Mucosa of rectum (tissue), 2 donors: ENCODE data around the gene BZW1.

Experiments
- H3K27ac ChIP-seq, 2 donors: one replicate each; pipeline ENCODE4 v1.7.0; 2013; ENCODE audit warnings: inconsistent platforms in 2 of 2, low read depth in 2 of 2, low read length in 2 of 2
- H3K27me3 ChIP-seq, 2 donors: one replicate each; pipeline ENCODE4 v1.7.0; 2013; ENCODE audit warnings: low read length in 2 of 2; ENCODE audit not compliant: control insufficient read depth in 2 of 2, insufficient read depth in 2 of 2
- H3K36me3 ChIP-seq, 2 donors: one replicate each; pipeline ENCODE4 v1.7.0; 2013; ENCODE audit warnings: low read length in 2 of 2; ENCODE audit not compliant: control insufficient read depth in 2 of 2, insufficient read depth in 2 of 2
- H3K4me1 ChIP-seq, 2 donors: one replicate each; pipeline ENCODE4 v1.7.0; 2013; ENCODE audit warnings: low read length in 2 of 2, mild to moderate bottlenecking in 1 of 2; ENCODE audit not compliant: control insufficient read depth in 2 of 2, insufficient read depth in 2 of 2
- H3K4me3 ChIP-seq, 2 donors: one replicate each; pipeline ENCODE4 v1.7.0; 2013; ENCODE audit warnings: low read length in 2 of 2
- H3K9ac ChIP-seq, 2 donors: one replicate each; pipeline ENCODE4 v1.7.0; 2013; ENCODE audit warnings: low read length in 2 of 2, low read depth in 1 of 2, mild to moderate bottlenecking in 1 of 2
- H3K9me3 ChIP-seq, 2 donors: one replicate each; pipeline ENCODE4 v1.7.0; 2013; ENCODE audit warnings: low read length in 2 of 2; ENCODE audit not compliant: control insufficient read depth in 2 of 2
- donor health status: healthy.
- donor health status: Normal muscosa, but diverticular disease.

BZW1 gene

DNA sequence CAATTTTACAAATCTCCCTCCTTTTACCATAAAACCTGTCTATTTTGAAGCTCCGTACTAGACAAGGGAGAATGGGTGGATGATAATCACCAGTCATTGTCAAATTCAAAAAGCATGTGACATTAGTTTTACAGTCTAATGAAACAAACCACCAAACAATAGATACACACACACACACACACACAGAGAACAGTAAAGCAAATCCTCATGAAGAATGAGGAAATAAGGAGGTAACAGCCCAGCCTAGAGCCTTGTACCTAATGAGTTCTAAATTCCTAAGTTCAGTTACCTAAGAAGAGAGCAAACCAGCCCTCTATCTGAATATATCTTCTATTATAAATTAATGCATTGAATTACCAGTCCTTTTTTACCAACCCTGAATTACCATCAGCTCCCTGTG lies 36.8 kb upstream of the BZW1 start:
- H3K27ac ChIP-seq = no peak overlapping the region
- no peaks in the 10 kb centered on the region for H3K27me3 ChIP-seq
- H3K9me3 ChIP-seq = no peaks in the 10 kb centered on the region
- H3K4me1 ChIP-seq = peaks cover 0 to 5% of the 10 kb centered on the region in 2 donors
- no peak overlapping the region for H3K9ac ChIP-seq
- no peaks in the 10 kb centered on the region for H3K36me3 ChIP-seq
- H3K4me3 ChIP-seq = no peak overlapping the region

DNA sequence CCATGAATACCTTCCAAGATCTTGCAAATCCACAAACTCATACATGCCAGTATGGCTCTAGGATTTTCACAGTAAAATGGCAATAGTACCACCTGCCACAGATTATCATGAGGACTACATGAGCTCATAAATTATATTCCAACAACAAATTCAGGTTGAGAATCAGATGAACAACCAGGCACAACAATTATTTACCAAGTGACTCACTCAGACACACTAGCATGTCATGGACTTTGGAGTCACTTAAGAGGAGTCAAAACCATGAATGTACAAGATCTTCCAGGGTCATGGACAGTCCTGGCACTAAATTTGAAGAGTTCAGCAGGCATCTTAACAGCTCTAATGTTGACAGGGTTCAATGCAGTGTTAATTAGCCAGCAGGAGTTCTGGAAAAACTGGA lies 34.4 kb upstream of the BZW1 start:
- H3K27ac ChIP-seq = no peak overlapping the region
- H3K4me1 ChIP-seq = peaks cover 0 to 5% of the 10 kb centered on the region in 2 donors
- no peaks in the 10 kb centered on the region for H3K36me3 ChIP-seq
- no peak overlapping the region for H3K9ac ChIP-seq
- H3K9me3 ChIP-seq = no peaks in the 10 kb centered on the region
- H3K4me3 ChIP-seq = no peak overlapping the region
- no peaks in the 10 kb centered on the region for H3K27me3 ChIP-seq

DNA sequence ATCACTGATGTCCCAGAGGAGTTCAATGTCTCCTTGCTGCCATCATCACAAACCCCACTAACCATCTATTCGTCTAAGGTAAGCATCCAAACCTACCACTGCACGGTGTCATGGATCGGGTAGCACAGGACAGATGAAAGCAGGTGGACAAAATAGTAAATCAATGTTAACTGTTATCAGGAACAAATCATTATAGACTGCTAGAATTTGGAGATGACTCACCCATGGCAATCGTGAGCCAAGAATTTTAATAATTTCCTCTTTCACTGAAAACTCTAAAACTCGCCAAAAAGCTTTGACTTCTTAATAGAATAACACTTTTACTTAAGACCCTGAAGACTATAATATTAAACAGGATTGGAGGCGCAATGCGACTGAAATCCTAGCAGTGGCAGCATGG lies 33.7 kb upstream of the BZW1 start:
- Histone ChIP-seq H3K4me3 (no peak overlapping the region), H3K27me3 (no peaks in the 10 kb centered on the region), H3K9ac (no peak overlapping the region), H3K36me3 (no peaks in the 10 kb centered on the region), H3K9me3 (no peaks in the 10 kb centered on the region), H3K4me1 (peaks cover 0 to 5% of the 10 kb centered on the region in 2 donors), H3K27ac (no peak overlapping the region)

DNA sequence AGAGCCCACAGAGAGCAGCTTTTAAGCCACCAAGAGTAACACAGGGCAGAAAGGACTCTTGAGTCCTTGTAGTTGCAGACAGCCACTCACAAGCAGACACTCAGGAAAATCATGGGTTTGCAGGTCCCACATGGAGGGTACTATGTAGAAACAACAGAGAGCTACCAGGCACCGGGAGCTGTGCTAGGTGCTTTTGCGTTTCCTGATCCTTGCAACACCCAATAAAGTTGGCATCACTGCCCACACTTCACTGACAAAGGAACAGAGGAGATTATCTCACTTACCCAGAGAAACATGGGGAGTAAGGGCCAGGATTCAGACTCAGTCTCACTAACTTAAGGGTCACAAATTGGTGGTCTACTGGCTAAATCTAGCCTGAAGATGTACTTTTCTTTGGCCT lies 32.5 kb upstream of the BZW1 start:
- Histone ChIP-seq H3K27ac (no peak overlapping the region), H3K4me3 (no peak overlapping the region), H3K9ac (no peak overlapping the region), H3K36me3 (no peaks in the 10 kb centered on the region), H3K4me1 (peaks cover 0 to 5% of the 10 kb centered on the region in 2 donors), H3K9me3 (no peaks in the 10 kb centered on the region), H3K27me3 (no peaks in the 10 kb centered on the region)

DNA sequence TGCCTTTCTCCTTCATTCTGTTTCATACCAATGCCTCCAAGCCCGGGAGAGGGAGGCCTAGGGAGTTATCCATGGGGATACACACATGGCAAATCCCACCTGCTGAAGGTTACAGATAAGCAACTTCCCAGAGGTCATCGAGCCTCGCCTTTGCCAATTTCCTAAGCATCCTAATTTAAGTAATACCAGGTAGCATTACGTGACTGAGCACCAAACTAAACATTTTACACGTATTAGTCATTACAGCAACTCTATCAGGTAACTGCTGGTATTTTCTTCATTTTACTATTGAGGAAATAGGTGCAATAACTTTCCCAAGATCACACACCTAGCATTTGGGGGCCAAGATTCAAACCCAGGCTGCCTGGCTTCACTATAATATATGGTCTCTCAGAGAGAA lies 30.1 kb upstream of the BZW1 start:
- no peaks in the 10 kb centered on the region for H3K27me3 ChIP-seq
- no peaks in the 10 kb centered on the region for H3K36me3 ChIP-seq
- H3K9ac ChIP-seq = no peak overlapping the region
- no peak overlapping the region for H3K27ac ChIP-seq
- no peak overlapping the region for H3K4me3 ChIP-seq
- peaks cover 0 to 5% of the 10 kb centered on the region in 2 donors for H3K4me1 ChIP-seq
- no peaks in the 10 kb centered on the region for H3K9me3 ChIP-seq

DNA sequence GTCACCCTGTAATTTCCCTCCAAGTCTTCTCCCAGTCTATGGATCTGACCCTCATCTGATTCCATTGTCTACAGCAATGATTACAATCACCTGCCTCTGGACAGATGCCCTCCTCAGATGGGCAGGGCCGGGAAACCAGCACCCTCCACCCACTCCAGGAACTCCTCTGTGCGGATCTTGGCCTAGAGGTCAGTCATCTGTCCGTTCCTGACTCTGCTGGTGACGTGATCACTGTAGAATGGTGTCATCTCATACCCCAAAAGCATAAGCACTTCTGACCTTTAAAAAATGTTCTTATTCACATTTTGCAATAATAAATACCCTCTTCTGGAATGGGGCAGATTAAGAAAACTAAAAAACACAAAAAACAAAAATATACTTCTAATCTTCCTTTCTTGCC lies 29.5 kb upstream of the BZW1 start:
- H3K4me1 ChIP-seq = no peaks in the 10 kb centered on the region
- no peak overlapping the region for H3K27ac ChIP-seq
- no peak overlapping the region for H3K9ac ChIP-seq
- H3K27me3 ChIP-seq = no peaks in the 10 kb centered on the region
- H3K9me3 ChIP-seq = no peaks in the 10 kb centered on the region
- no peaks in the 10 kb centered on the region for H3K36me3 ChIP-seq
- H3K4me3 ChIP-seq = no peak overlapping the region

DNA sequence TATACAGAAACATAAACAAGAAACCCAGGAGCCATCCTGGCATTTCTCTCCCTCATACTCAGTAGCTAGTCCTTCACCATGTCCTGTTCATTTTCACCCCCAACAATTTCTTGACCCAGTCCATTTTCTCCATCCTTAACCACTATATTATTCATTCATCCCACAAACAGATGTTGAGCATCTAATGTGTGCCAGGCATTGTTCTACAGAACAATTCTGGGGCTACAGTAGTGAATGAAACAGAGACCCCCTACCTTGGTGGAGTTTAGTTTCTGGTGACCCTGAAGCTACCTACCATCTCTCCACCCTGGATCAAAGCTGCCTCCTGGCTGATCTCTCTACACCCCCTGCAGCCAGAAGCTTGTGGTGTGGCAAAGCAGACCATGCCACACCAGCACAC lies 27.5 kb upstream of the BZW1 start:
- Histone ChIP-seq H3K4me3 (no peak overlapping the region), H3K4me1 (no peaks in the 10 kb centered on the region), H3K27ac (no peak overlapping the region), H3K27me3 (no peaks in the 10 kb centered on the region), H3K9me3 (no peaks in the 10 kb centered on the region), H3K36me3 (no peaks in the 10 kb centered on the region), H3K9ac (no peak overlapping the region)

DNA sequence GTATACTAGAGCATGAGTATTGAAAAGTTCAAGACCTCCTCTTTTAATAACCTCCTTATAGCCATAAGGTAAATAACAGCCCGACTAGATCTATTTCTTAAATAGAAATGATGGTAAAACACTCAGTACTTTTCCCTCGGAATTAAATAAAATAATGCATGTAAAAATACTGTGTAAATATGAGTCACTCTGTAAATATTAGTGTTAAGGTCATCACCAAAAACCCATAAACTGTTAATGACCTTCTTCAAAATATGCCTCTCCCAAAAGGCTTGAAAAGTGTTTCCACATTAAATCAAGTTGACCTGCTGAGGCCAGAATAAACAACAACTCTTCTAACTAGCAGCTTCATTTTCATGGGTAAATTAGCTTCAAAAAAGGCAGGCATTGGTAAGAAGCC lies 25.3 kb upstream of the BZW1 start:
- Histone ChIP-seq H3K36me3 (no peaks in the 10 kb centered on the region), H3K4me3 (no peak overlapping the region), H3K9ac (no peak overlapping the region), H3K4me1 (no peaks in the 10 kb centered on the region), H3K27ac (no peak overlapping the region), H3K27me3 (no peaks in the 10 kb centered on the region), H3K9me3 (no peaks in the 10 kb centered on the region)

DNA sequence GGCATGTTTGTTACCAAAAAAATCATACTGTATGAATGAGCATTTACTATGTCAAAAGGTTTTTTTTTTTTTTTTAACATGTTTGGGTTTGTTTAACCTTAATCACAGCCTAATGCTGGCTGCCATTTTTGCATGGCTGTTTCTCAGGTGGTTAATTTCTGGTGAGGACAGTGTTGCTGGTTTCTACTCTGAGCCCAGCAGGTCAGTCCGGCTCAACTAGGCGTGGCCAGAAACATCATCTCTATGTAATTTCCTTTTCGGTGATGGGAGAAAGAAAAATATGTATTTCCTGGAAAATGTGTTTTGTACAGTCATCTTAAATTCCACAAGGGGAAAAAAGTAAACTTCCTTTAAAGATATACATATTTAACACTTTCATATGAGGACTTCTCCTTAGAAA lies 24.9 kb upstream of the BZW1 start:
- Histone ChIP-seq H3K9ac (no peak overlapping the region), H3K27me3 (no peaks in the 10 kb centered on the region), H3K9me3 (no peaks in the 10 kb centered on the region), H3K36me3 (no peaks in the 10 kb centered on the region), H3K27ac (no peak overlapping the region), H3K4me1 (no peaks in the 10 kb centered on the region), H3K4me3 (no peak overlapping the region)

DNA sequence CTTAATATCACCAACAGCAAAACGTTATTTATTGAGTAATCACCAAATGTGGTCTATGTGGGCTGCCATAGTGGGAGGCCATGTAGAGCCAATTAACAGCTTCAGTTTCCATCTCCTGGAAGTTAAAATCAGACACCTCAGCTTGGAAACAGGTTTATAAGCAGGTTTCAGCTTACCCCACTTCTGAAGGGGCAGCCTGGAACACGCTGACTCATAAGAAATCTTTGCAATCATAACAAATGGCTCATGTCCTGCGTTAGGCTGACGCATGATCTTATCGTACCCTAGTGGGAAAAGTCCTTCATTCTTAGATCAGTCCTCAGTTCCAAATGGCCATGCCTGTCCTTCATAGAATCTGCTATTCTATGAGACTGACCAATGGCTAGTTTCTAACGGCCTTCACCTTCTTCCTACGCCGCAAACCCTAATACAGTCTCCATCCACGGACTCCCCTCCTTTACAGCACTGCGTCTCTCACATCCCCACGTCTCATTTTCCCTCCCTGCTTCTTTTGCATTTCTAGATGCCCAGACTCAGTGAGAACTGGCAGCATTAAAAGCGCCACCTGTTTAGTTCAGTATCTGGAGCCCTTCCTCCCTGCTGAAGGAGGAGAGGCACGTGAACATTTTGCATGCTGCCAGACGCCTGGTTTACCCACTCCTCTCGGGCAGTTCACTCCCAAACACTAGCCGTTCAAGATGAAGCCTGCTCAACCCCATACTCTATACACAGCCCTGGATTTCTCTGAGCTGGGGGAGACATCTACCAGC lies 24.2 kb upstream of the BZW1 start:
- H3K27me3 ChIP-seq = no peaks in the 10 kb centered on the region
- H3K36me3 ChIP-seq = no peaks in the 10 kb centered on the region
- H3K27ac ChIP-seq = no peak overlapping the region
- H3K9me3 ChIP-seq = no peaks in the 10 kb centered on the region
- H3K4me1 ChIP-seq = no peaks in the 10 kb centered on the region
- no peak overlapping the region for H3K4me3 ChIP-seq
- H3K9ac ChIP-seq = no peak overlapping the region
